Memory B cell (primary cell): ENCODE results near the gene CLOCK.

ENCODE experiments used
- ATAC-seq: fragments of 150-1000 bp; cut with Tn5 transposase; 2 replicates; pipeline ENCODE4 v1.10.0; 2021; ENCODE audit warnings: low read depth, mild to moderate bottlenecking, moderate library complexity
- DNase-seq, 2 donors: peaks; one replicate each; pipeline ENCODE4 v3.0.0; 2022; ENCODE audit warnings: low spot score in 2 of 2
- H3K27ac Mint-ChIP-seq: one replicate; pipeline ENCODE4 v1.8.0; 2022; ENCODE audit warnings: mild to moderate bottlenecking, moderate library complexity, mixed read lengths
- H3K27me3 Mint-ChIP-seq: one replicate; pipeline ENCODE4 v1.8.0; 2022; ENCODE audit warnings: mixed read lengths
- H3K36me3 Mint-ChIP-seq: one replicate; pipeline ENCODE4 v1.8.0; 2022; ENCODE audit warnings: mild to moderate bottlenecking, mixed read lengths
- H3K4me1 Mint-ChIP-seq: one replicate; pipeline ENCODE4 v1.8.0; 2022; ENCODE audit warnings: mixed read lengths
- H3K4me3 Mint-ChIP-seq: one replicate; pipeline ENCODE4 v1.8.0; 2022; ENCODE audit warnings: mild to moderate bottlenecking, moderate library complexity, mixed read lengths
- H3K9me3 Mint-ChIP-seq: one replicate; pipeline ENCODE4 v1.8.0; 2022; ENCODE audit warnings: mixed read lengths

Gene CLOCK

DNA sequence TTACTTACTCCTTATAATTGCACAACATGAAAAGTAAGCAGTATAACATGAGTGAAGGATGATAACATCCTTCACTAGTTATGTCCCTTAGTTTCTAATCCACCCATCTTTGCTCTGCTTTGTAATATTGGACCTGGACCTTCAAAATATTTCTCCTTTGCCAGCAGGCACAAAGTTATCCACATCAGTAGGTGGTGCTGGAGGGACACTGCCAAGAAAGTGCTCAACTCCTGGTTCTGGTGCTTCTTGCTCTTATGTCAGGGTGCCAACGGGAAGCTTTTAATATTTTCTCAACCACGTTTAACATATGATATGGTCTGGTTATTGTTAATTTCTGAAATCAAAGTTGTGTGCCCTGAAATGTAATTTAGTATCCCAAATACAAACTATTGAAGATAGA, 101.9 kb downstream of the CLOCK start:
- Mint-ChIP-seq H3K4me3 (no peak overlapping the region), H3K4me1 (peaks cover 4% of the 10 kb centered on the region), H3K9me3 (no peaks in the 10 kb centered on the region), H3K36me3 (peaks cover 9% of the 10 kb centered on the region), H3K27me3 (no peaks in the 10 kb centered on the region), H3K27ac (peak overlapping the region; percentile 62)
- DNase-seq (no peak), ATAC-seq (no peak)

DNA sequence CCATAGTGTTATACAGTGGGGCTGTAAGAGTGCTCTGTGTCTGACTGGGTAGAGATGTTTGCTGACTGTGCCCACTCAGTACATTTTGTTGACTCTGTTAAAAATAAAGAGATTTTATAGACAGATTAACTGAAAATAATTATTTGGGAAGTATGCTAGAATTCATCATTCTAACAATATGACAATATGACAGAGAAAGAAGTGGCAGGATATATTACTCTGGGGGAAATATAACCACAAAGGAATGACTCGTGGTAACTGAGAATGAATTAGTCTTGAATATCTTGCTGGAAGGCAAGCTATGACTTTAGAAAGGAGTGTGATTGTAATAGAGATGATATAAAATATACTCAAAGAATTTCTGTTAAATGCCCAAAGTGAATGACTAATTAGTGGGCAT, 104.2 kb downstream of the CLOCK start:
- no peak overlapping the region for H3K4me3 Mint-ChIP-seq
- no peaks in the 10 kb centered on the region for H3K27me3 Mint-ChIP-seq
- no peaks in the 10 kb centered on the region for H3K9me3 Mint-ChIP-seq
- ATAC-seq (no peak), DNase-seq (no peak)
- peaks cover 4% of the 10 kb centered on the region for H3K4me1 Mint-ChIP-seq
- peaks cover 17% of the 10 kb centered on the region for H3K36me3 Mint-ChIP-seq
- H3K27ac Mint-ChIP-seq, result no peak overlapping the region

DNA sequence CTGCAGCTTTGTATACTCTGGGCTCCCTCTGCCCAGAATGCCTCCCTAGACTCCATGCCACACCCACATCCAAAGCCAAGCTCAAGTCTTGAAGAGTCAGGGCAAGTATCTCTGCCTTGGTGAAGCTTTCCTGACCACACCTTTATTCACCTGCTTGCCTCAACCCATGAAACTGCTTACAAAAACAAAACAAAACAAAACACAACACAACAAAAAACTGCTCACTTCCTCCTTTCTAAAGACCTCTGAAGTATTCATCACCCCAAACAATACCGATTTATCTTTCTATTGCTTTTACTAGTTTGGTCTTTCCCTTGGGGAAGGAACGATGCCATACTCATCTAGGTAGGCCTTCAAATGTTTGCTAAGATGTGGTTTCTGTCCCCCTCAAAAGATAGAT, 105.9 kb downstream of the CLOCK start:
- Mint-ChIP-seq H3K27ac (no peak overlapping the region), H3K4me1 (peaks cover 4% of the 10 kb centered on the region), H3K4me3 (no peak overlapping the region), H3K9me3 (no peaks in the 10 kb centered on the region), H3K27me3 (no peaks in the 10 kb centered on the region), H3K36me3 (peaks cover 17% of the 10 kb centered on the region)
- DNase-seq (no peak), ATAC-seq (no peak)

DNA sequence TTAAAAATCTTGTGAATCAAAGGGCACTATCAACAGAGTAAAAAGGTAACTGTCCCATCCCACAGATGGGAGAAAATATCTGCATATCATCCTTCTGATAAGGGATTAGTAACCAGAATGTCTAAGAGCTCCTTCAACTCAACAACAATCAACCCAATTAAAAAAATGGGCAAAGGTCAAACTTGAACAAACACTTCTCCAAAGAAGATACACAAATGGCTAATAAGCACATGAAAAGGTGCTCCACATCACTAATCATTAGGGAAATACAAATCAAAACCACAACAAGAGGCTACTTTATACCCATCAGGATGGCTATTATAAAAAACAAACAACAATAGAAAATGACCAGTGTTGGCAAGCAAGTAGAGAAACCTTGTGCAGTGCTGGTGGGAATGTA, 107.7 kb downstream of the CLOCK start:
- DNase-seq (no peak), ATAC-seq (no peak)
- Mint-ChIP-seq H3K9me3 (no peaks in the 10 kb centered on the region), H3K4me3 (no peak overlapping the region), H3K27me3 (no peaks in the 10 kb centered on the region), H3K4me1 (peaks cover 10% of the 10 kb centered on the region), H3K27ac (peak overlapping the region; percentile 58), H3K36me3 (peaks cover 17% of the 10 kb centered on the region)

DNA sequence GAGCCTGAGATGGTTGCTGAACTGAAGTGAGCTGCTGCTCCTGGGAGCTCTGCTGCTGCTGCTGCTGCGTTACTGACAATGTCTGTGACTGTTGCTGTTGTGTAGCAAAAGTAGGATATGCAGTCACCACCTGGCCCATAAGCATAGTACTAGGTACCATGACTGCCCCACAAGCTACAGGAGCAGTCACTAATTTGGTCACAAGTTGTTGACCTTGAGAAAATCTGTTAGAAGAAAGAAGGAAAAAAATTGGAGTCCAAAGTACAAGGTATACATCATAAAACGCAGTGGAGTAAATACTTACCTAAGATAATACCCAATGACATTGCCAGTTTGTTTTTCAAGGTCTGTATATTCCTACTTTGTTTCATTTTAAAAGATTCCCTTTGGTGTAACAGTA, 108.4 kb downstream of the CLOCK start:
- ATAC-seq, result no peak
- no peak for DNase-seq
- H3K9me3 Mint-ChIP-seq, result no peaks in the 10 kb centered on the region
- H3K27ac Mint-ChIP-seq, result peak overlapping the region; percentile 58
- no peak overlapping the region for H3K4me3 Mint-ChIP-seq
- H3K4me1 Mint-ChIP-seq, result peaks cover 10% of the 10 kb centered on the region
- H3K27me3 Mint-ChIP-seq, result no peaks in the 10 kb centered on the region
- H3K36me3 Mint-ChIP-seq, result peaks cover 17% of the 10 kb centered on the region

DNA sequence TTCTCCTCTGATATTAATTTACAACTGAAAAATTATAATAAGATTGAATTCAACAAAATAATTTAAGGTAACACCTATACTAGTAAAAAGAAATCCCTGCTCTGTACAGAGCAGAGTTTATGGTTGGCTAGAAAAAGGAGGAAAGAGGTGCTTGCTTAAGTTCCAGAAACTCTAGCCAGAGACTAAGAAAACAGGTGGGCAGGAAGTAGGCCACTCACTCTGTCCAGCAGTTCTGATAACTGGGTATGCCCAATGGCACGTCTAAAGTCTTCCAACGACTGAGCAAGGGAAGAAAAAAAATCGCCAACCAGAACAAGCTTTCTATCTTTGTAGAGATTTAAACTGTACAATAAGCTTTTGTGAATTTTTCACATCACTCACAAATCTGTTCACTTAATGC, 108.9 kb downstream of the CLOCK start:
- Mint-ChIP-seq H3K4me1 (peaks cover 10% of the 10 kb centered on the region), H3K27me3 (no peaks in the 10 kb centered on the region), H3K27ac (peak overlapping the region; percentile 17), H3K4me3 (no peak overlapping the region), H3K36me3 (peaks cover 17% of the 10 kb centered on the region), H3K9me3 (no peaks in the 10 kb centered on the region)
- ATAC-seq (no peak), DNase-seq (no peak)

DNA sequence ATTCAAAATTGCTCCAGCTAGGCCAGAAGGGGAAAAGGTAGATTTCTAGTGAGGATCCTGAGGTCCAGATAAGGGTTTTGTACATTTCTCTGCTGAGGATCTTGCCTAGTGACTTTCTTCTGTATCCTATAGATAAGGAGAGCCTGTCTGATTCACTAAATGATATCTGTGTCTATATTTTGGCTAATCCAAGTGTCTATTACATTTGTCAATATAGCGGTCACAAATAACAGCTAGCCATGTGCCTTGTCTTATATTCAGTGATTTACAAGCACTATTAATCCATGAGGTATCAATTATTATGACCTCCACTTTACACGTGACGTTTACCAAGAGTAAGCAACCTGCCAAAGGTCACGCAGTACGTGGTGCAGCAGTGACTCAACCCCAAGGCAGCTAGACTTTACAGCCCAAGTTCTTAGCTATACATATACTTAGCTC, 109.3 kb downstream of the CLOCK start:
- H3K27ac Mint-ChIP-seq, result peak overlapping the region; percentile 17
- no peak for DNase-seq
- peaks cover 10% of the 10 kb centered on the region for H3K4me1 Mint-ChIP-seq
- no peaks in the 10 kb centered on the region for H3K27me3 Mint-ChIP-seq
- peaks cover 17% of the 10 kb centered on the region for H3K36me3 Mint-ChIP-seq
- no peak for ATAC-seq
- no peak overlapping the region for H3K4me3 Mint-ChIP-seq
- H3K9me3 Mint-ChIP-seq, result no peaks in the 10 kb centered on the region

DNA sequence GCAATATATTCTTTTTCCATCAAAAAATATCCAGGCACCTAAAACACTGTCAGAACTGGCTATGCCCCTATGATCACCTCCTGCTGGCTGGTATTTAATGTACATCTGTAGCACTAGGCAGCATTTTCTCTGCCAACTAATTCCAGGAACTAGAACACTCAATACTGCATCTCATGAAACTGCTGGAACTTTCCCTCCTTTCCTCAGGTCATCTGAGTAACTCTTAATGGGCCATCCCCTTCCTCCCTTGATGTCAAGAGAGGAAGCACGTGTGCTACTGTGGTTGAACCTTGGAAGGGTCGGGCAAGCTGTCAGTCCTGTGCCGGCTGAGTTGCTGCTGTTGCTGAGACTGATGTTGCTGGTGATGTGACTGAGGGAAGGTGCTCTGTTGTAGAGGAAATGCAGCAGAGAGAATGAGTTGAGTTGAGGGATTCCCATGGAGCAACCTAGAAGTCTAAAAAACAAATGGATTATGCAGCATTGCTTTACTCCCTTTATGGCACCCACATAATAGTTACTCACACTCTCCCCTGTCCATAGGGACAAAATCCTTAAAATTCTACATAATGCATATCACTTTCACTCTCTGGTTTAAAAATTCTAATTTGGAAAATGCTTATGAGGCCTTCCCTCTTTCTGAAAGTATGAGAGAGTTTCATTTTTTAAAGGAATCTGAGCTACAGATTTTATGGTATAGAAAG, 111.4 kb downstream of the CLOCK start:
- Mint-ChIP-seq H3K4me1 (peaks cover 6% of the 10 kb centered on the region), H3K27ac (peak overlapping the region; percentile 84), H3K9me3 (no peaks in the 10 kb centered on the region), H3K36me3 (peaks cover 12% of the 10 kb centered on the region), H3K27me3 (no peaks in the 10 kb centered on the region), H3K4me3 (no peak overlapping the region)
- DNase-seq (no peak), ATAC-seq (no peak)

DNA sequence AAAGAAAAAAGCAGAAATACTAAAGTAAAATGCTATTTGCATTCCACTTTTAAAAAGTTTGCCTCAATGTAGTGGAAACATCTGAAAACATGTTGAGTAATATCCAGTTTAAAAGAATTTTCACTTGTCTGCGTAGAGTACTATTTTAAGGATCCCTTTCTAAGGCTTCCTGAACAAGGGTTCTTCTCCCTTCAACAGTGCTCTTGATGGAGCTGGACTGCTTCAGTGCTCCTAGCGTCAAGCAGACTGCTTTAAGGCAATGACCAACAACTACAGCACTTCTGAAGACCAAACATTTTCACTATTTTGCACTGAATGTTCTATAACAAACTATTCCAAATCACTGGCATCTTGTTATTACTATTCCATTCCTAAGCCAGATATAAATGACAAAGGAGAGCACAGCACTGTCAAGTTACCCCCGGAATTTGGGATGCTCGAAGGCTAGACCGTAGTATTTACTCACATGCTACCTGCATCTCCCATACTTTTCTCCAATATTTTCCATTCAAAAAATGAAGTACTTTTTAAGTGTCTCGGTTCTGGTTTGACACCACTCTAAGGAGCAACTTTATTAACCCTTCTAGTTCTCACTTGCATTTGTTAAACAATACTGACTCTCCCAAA, 114.9 kb downstream of the CLOCK start:
- Mint-ChIP-seq H3K4me1 (peaks cover 6% of the 10 kb centered on the region), H3K27me3 (no peaks in the 10 kb centered on the region), H3K27ac (peak overlapping the region; percentile 19), H3K4me3 (no peak overlapping the region), H3K9me3 (no peaks in the 10 kb centered on the region), H3K36me3 (no peaks in the 10 kb centered on the region)
- DNase-seq (no peak), ATAC-seq (no peak)

DNA sequence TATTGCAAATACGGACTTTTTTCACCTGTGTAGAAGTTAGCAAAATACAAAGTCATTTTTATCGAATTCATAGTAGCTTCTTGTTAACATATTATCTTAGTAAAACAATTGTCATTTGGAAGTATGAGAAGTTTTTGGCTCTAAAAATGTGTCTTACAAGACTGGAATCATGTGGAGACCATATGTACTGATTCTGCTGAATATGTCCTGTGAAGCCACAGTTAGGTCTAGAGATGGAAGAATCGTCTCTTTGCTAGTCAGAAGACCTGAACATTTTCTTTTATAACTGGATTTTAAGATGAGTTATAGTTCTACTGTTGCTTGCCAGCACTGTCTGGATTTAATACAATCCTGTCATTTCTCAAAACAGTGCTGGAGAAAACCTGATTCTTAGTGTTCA, 121.9 kb downstream of the CLOCK start:
- peak overlapping the region; percentile 58 for H3K27ac Mint-ChIP-seq
- H3K9me3 Mint-ChIP-seq, result no peaks in the 10 kb centered on the region
- DNase-seq, result no peak
- no peaks in the 10 kb centered on the region for H3K27me3 Mint-ChIP-seq
- H3K36me3 Mint-ChIP-seq, result peaks cover 22% of the 10 kb centered on the region
- no peak overlapping the region for H3K4me3 Mint-ChIP-seq
- ATAC-seq, result no peak
- peaks cover 8% of the 10 kb centered on the region for H3K4me1 Mint-ChIP-seq

DNA sequence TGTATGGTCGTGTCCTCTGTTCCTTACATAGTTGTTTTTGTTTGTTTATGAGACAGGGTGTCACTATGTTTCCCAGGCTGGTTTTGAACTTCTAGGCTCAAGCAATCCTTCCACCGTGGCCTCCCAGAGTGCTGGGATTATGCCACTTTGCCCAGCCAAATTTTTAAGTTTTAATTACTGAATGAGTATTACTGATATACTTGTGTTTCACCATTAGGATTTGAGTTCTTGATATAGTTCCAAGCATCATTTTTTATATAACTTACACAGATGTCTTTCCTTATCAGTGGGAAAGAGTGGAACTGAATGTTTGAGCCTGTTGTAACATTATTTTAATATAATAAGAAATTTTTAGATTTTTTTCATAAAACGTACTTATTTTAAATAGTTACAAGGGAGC, 130.5 kb downstream of the CLOCK start:
- H3K27ac Mint-ChIP-seq, result peak overlapping the region; percentile 57
- no peak overlapping the region for H3K4me3 Mint-ChIP-seq
- H3K4me1 Mint-ChIP-seq, result no peaks in the 10 kb centered on the region
- ATAC-seq (no peak), DNase-seq (no peak)
- no peaks in the 10 kb centered on the region for H3K27me3 Mint-ChIP-seq
- peaks cover 10% of the 10 kb centered on the region for H3K36me3 Mint-ChIP-seq
- no peaks in the 10 kb centered on the region for H3K9me3 Mint-ChIP-seq

DNA sequence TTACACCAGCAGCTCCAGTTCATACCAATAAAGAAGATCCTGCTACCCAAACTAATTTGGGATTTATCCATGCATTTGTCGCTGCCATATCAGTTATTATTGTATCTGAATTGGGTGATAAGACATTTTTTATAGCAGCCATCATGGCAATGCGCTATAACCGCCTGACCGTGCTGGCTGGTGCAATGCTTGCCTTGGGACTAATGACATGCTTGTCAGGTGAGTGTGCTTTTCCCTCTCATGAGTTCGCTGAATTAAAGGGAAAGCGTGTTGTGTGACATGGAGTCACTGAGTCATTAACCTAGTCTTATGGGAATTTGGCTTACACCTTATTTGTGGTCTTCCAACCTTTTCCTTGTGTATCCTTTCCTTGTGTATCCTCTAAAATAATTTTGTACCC, 135.1 kb downstream of the CLOCK start:
- Mint-ChIP-seq H3K36me3 (peaks cover 5% of the 10 kb centered on the region), H3K4me3 (no peak overlapping the region), H3K4me1 (peaks cover 14% of the 10 kb centered on the region), H3K27me3 (no peaks in the 10 kb centered on the region), H3K9me3 (no peaks in the 10 kb centered on the region), H3K27ac (no peak overlapping the region)
- ATAC-seq (no peak), DNase-seq (no peak)

DNA sequence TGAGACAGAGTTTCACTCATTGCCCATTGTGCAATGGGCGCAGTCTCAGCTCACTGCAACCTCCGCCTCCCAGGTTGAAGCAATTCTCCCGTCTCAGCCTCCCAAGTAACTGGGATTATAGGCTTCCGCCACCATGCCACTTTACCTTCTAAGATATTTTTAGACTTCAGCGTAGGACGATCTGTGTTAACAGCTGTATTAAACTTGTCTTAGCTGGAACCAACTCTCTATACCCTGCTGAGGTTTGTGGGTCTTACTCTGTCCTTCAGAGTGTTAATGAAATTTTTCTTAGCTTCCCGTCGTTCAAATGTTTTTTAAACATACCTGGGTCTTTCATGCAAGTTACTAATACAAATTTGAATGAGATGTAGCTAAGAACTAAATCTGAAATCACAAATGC, 136.3 kb downstream of the CLOCK start:
- peaks cover 12% of the 10 kb centered on the region for H3K36me3 Mint-ChIP-seq
- H3K27me3 Mint-ChIP-seq, result no peaks in the 10 kb centered on the region
- peaks cover 21% of the 10 kb centered on the region for H3K4me1 Mint-ChIP-seq
- H3K9me3 Mint-ChIP-seq, result no peaks in the 10 kb centered on the region
- DNase-seq (no peak), ATAC-seq (no peak)
- H3K4me3 Mint-ChIP-seq, result no peak overlapping the region
- peak overlapping the region; percentile 80 for H3K27ac Mint-ChIP-seq

DNA sequence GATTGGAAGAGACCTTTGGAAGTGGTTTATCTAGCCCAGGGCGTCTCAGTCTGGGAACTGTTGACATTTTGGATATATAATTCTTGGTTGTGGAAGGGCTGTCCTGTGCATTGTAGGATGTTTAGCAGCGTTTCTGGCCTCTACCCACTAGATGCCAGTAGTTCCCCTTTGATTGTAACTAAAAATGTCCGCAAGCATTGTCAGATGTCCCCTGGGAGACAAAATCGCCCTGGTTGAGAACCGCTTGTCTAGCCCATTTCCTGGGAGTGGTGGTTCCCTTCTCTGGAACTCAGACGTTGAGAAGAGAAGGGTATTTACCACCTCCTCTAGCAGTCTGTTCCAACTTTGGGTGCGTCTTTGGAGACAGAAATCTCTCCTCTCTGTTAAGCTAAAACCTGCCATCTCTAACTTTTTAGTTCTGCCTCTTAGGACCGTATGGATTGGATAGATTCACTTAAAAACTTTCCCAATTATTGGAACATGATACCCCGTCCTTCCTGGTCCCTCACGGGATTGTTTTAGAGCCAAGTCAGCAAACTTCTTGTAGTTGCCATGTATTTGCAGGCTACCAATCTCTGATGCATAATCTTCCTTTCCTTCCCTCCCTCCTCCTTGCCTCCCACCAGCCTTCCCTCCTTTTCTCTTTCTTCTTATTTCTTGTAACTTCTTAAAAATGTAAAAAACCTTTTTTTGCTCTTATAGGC, 137.1 kb downstream of the CLOCK start:
- Mint-ChIP-seq H3K27me3 (no peaks in the 10 kb centered on the region), H3K9me3 (no peaks in the 10 kb centered on the region), H3K4me3 (peak overlapping the region; percentile 44), H3K4me1 (peaks cover 23% of the 10 kb centered on the region), H3K27ac (peak overlapping the region; percentile 80), H3K36me3 (peaks cover 13% of the 10 kb centered on the region)
- ATAC-seq, result peak; percentile 96
- peak; percentile 51 to 57 for DNase-seq
